Upper lobe of left lung (tissue), 4 donors: ENCODE results near the gene RHOF.

ENCODE experiments used
- CTCF ChIP-seq, 6 experiments: fragments of 450-650 bp in 4 of 6; fragments of 200-600 bp in 2 of 6; sonication (generic) in 2 of 6; IDR thresholded peaks; one replicate each; pipeline ENCODE4 v1.5.1; 2016 to 2019; ENCODE audit warnings: antibody characterized with exemption in 6 of 6
- EP300 ChIP-seq, 4 donors: sonication (generic); formaldehyde crosslinking; IDR thresholded peaks; one replicate each; pipeline ENCODE4 v1.5.1; 2017; ENCODE audit warnings: antibody characterized with exemption in 4 of 4, control low read depth in 2 of 4
- POLR2A ChIP-seq, 4 donors: fragments of 450-650 bp; IDR thresholded peaks; one replicate each; pipeline ENCODE4 v1.5.1; 2016 to 2017; ENCODE audit warnings: antibody characterized with exemption in 4 of 4, mild to moderate bottlenecking in 2 of 4
- POLR2AphosphoS5 ChIP-seq, 2 donors: sonication (generic); formaldehyde crosslinking; IDR thresholded peaks; one replicate each; pipeline ENCODE4 v1.5.1; 2017; ENCODE audit warnings: antibody characterized with exemption in 2 of 2

- TF ChIP-seq CTCF (IDR thresholded peaks at IDR 0.05) (no peak), POLR2A (IDR thresholded peaks at IDR 0.05) (no peak), POLR2AphosphoS5 (IDR thresholded peaks at IDR 0.05) (no peak), EP300 (IDR thresholded peaks at IDR 0.05) (no peak)
Measured at GRCh38 chr12:121798787-121799155, 5.3 kb upstream of the RHOF start.
